Measurements from ENCODE around the gene P2RY11. TPM values are rescaled to one million over a fixed set of nuclear protein-coding genes. Genes with fewer than 3 reads are reported as not detected.

Gene P2RY11
- total and polyA plus RNA-seq, 4 donors, result 2.8 to 25.2 (median 12.1) TPM

DNA sequence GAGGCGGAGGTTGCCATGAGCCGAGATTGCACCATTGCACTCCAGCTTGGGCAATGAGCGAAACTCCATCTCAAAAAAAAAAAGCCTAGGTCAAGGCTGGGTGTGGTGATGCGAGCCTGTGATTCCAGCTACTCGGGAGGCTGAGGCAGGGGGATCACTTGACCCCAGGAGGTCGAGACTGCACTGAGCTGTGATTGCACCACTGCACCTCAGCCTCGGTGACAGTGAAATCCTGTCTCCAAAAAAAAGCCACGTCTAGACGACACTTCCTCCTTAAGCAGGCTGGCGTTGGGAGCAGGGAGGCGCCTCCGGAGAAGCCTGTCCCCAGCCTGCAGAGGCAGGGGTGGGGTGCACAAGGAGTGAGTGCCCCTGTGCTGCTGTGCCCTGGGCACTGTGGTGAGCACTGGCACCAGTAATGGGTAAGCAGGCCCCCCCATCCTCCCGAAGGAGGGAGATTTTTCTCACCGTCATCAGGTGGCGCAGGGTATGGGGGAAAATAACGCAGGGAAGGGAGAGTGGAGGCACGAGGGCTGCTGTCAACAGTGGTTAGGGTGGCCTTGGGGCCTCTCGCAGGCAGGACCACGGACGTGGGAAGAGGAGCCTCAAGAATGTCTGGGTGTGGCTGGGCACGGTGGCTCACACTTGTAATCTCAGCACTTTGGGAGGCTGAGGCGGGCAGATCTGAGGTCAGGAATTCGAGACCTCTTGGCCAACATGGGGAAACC, 706 bp downstream of the P2RY11 start:
- Histone ChIP-seq H3K4me1 (ENCODE audit: control insufficient read depth, insufficient read depth, low read length) (peaks cover 5% of the 10 kb centered on the region), H3K27me3 (ENCODE audit: control insufficient read depth, insufficient read depth, low read length) (no peaks in the 10 kb centered on the region), H3K9me3 (ENCODE audit: control insufficient read depth, insufficient read depth, low read length) (no peaks in the 10 kb centered on the region), H3K27ac (ENCODE audit: low read depth, low read length) (no peak overlapping the region), H3K36me3 (ENCODE audit: control insufficient read depth, insufficient read depth, low read length) (peaks cover 99% of the 10 kb centered on the region), H3K4me3 (ENCODE audit: low read depth, low read length) (no peak overlapping the region)
- no peak for DNase-seq (ENCODE audit: low read depth in 4 of 6, low spot score in 6 of 6)
- WGBS (ENCODE audit: insufficient coverage), result 70% methylated on average over 19 of the region's 23 CpGs

- H3K27me3 ChIP-seq (ENCODE audit: control insufficient read depth, insufficient read depth, low read length), result no peaks in the 10 kb centered on the region
- peaks cover 2% of the 10 kb centered on the region for H3K4me1 ChIP-seq (ENCODE audit: control insufficient read depth, insufficient read depth, low read length)
- no peak overlapping the region for H3K27ac ChIP-seq (ENCODE audit: low read depth, low read length)
- DNase-seq (ENCODE audit: low read depth in 4 of 6, low spot score in 6 of 6), result no peak
- no peak overlapping the region for H3K4me3 ChIP-seq (ENCODE audit: low read depth, low read length)
- H3K36me3 ChIP-seq (ENCODE audit: control insufficient read depth, insufficient read depth, low read length), result peaks cover 99% of the 10 kb centered on the region
- H3K9me3 ChIP-seq (ENCODE audit: control insufficient read depth, insufficient read depth, low read length), result no peaks in the 10 kb centered on the region
- 25% methylated on average over 23 of the region's 25 CpGs for WGBS (ENCODE audit: insufficient coverage)
These were observed 1.6 kb downstream of the P2RY11 start for GRCh38 chr19:10112895-10113591.

DNA sequence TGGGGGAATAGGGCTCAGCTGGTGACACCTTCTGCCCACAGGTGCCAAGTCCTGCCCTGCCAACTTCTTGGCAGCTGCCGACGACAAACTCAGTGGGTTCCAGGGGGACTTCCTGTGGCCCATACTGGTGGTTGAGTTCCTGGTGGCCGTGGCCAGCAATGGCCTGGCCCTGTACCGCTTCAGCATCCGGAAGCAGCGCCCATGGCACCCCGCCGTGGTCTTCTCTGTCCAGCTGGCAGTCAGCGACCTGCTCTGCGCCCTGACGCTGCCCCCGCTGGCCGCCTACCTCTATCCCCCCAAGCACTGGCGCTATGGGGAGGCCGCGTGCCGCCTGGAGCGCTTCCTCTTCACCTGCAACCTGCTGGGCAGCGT, 2.1 kb downstream of the P2RY11 start:
- peaks cover 99% of the 10 kb centered on the region for H3K36me3 ChIP-seq (ENCODE audit: control insufficient read depth, insufficient read depth, low read length)
- 71% methylated on average over 19 of the region's 19 CpGs for WGBS (ENCODE audit: insufficient coverage)

DNA sequence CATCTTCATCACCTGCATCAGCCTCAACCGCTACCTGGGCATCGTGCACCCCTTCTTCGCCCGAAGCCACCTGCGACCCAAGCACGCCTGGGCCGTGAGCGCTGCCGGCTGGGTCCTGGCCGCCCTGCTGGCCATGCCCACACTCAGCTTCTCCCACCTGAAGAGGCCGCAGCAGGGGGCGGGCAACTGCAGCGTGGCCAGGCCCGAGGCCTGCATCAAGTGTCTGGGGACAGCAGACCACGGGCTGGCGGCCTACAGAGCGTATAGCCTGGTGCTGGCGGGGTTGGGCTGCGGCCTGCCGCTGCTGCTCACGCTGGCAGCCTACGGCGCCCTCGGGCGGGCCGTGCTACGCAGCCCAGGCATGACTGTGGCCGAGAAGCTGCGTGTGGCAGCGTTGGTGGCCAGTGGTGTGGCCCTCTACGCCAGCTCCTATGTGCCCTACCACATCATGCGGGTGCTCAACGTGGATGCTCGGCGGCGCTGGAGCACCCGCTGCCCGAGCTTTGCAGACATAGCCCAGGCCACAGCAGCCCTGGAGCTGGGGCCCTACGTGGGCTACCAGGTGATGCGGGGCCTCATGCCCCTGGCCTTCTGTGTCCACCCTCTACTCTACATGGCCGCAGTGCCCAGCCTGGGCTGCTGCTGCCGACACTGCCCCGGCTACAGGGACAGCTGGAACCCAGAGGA, 2.6 kb downstream of the P2RY11 start:
- Histone ChIP-seq H3K4me3 (ENCODE audit: low read depth, low read length) (no peak overlapping the region), H3K9me3 (ENCODE audit: control insufficient read depth, insufficient read depth, low read length) (no peaks in the 10 kb centered on the region), H3K36me3 (ENCODE audit: control insufficient read depth, insufficient read depth, low read length) (peaks cover 98% of the 10 kb centered on the region), H3K27ac (ENCODE audit: low read depth, low read length) (no peak overlapping the region), H3K27me3 (ENCODE audit: control insufficient read depth, insufficient read depth, low read length) (no peaks in the 10 kb centered on the region), H3K4me1 (ENCODE audit: control insufficient read depth, insufficient read depth, low read length) (peaks cover 11% of the 10 kb centered on the region)
- WGBS (ENCODE audit: insufficient coverage), result 91% methylated on average over 43 of the region's 43 CpGs
- DNase-seq (ENCODE audit: low read depth in 4 of 6, low spot score in 6 of 6), result no peak

More for the DNA sequence above, 2.1 kb downstream of the P2RY11 start:
- H3K27ac ChIP-seq (ENCODE audit: low read depth, low read length), result no peak overlapping the region
- no peaks in the 10 kb centered on the region for H3K9me3 ChIP-seq (ENCODE audit: control insufficient read depth, insufficient read depth, low read length)
- no peak for DNase-seq (ENCODE audit: low read depth in 4 of 6, low spot score in 6 of 6)
- no peaks in the 10 kb centered on the region for H3K27me3 ChIP-seq (ENCODE audit: control insufficient read depth, insufficient read depth, low read length)
- peaks cover 6% of the 10 kb centered on the region for H3K4me1 ChIP-seq (ENCODE audit: control insufficient read depth, insufficient read depth, low read length)
- H3K4me3 ChIP-seq (ENCODE audit: low read depth, low read length), result no peak overlapping the region

GRCh38 chr19:10114651-10115391, 3.3 kb downstream of the P2RY11 start:
- no peak for DNase-seq (ENCODE audit: low read depth in 4 of 6, low spot score in 6 of 6)
- Histone ChIP-seq H3K4me1 (ENCODE audit: control insufficient read depth, insufficient read depth, low read length) (peaks cover 15% of the 10 kb centered on the region), H3K36me3 (ENCODE audit: control insufficient read depth, insufficient read depth, low read length) (peaks cover 95% of the 10 kb centered on the region), H3K27ac (ENCODE audit: low read depth, low read length) (no peak overlapping the region), H3K27me3 (ENCODE audit: control insufficient read depth, insufficient read depth, low read length) (no peaks in the 10 kb centered on the region), H3K9me3 (ENCODE audit: control insufficient read depth, insufficient read depth, low read length) (no peaks in the 10 kb centered on the region), H3K4me3 (ENCODE audit: low read depth, low read length) (no peak overlapping the region)
- WGBS (ENCODE audit: insufficient coverage), result 77% methylated on average over 21 of the region's 26 CpGs

DNA sequence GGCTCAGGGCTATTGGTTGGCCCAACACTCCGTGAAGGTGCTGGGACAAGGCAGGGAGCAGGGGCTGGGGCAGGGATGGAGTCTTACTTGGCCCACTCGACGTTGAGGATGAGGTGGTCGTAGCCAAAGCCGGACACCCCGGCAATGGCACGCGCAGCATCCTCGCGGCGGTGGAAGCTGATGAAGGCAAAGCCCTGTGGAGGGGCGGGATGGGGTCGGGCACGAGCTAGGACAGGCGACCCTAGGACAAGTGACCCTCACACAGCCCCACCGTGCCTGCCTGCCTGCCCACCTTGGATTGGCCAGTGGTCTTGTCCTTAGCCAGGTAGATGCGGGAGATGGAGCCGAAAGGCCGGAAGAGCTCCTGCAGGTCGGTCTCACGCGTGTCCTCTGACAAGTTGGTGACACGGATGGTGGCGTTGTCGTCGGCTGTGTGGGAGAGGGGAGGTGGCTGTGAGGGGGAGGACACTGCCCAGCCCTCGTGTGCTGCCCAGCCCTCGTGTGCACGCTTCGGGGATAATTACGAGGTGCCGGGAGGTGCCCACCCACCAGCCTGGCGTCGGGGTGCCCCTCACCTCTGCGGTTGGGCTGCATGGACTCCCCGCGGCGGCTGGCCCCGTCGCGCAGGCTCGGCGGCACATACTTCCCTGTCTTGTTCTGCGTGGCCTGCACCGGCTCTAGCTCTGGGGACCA, 4.0 kb downstream of the P2RY11 start:
- Histone ChIP-seq H3K27me3 (ENCODE audit: control insufficient read depth, insufficient read depth, low read length) (no peaks in the 10 kb centered on the region), H3K36me3 (ENCODE audit: control insufficient read depth, insufficient read depth, low read length) (peaks cover 88% of the 10 kb centered on the region), H3K9me3 (ENCODE audit: control insufficient read depth, insufficient read depth, low read length) (no peaks in the 10 kb centered on the region), H3K27ac (ENCODE audit: low read depth, low read length) (no peak overlapping the region), H3K4me1 (ENCODE audit: control insufficient read depth, insufficient read depth, low read length) (peaks cover 19% of the 10 kb centered on the region), H3K4me3 (ENCODE audit: low read depth, low read length) (no peak overlapping the region)
- no peak for DNase-seq (ENCODE audit: low read depth in 4 of 6, low spot score in 6 of 6)
- 90% methylated on average over 44 of the region's 45 CpGs for WGBS (ENCODE audit: insufficient coverage)

- Histone ChIP-seq H3K36me3 (ENCODE audit: control insufficient read depth, insufficient read depth, low read length) (peaks cover 80% of the 10 kb centered on the region), H3K4me1 (ENCODE audit: control insufficient read depth, insufficient read depth, low read length) (peaks cover 19% of the 10 kb centered on the region), H3K9me3 (ENCODE audit: control insufficient read depth, insufficient read depth, low read length) (no peaks in the 10 kb centered on the region), H3K4me3 (ENCODE audit: low read depth, low read length) (no peak overlapping the region), H3K27ac (ENCODE audit: low read depth, low read length) (no peak overlapping the region), H3K27me3 (ENCODE audit: control insufficient read depth, insufficient read depth, low read length) (no peaks in the 10 kb centered on the region)
- DNase-seq (ENCODE audit: low read depth in 4 of 6, low spot score in 6 of 6), result no peak
- 92% methylated on average over 35 of the region's 35 CpGs for WGBS (ENCODE audit: insufficient coverage)
These were observed 4.8 kb downstream of the P2RY11 start for GRCh38 chr19:10116085-10116865.

- Histone ChIP-seq H3K4me3 (ENCODE audit: low read depth, low read length) (no peak overlapping the region), H3K9me3 (ENCODE audit: control insufficient read depth, insufficient read depth, low read length) (no peaks in the 10 kb centered on the region), H3K27ac (ENCODE audit: low read depth, low read length) (no peak overlapping the region), H3K36me3 (ENCODE audit: control insufficient read depth, insufficient read depth, low read length) (peaks cover 72% of the 10 kb centered on the region), H3K27me3 (ENCODE audit: control insufficient read depth, insufficient read depth, low read length) (no peaks in the 10 kb centered on the region), H3K4me1 (ENCODE audit: control insufficient read depth, insufficient read depth, low read length) (peaks cover 19% of the 10 kb centered on the region)
- WGBS (ENCODE audit: insufficient coverage), result 96% methylated on average over 15 of the region's 21 CpGs
- DNase-seq (ENCODE audit: low read depth in 4 of 6, low spot score in 6 of 6), result no peak
These were observed 5.5 kb downstream of the P2RY11 start for GRCh38 chr19:10116866-10117616.
